Stimulated activated CD8-positive, alpha-beta memory T cell treated with anti-CD3 and anti-CD28 coated beads, Interleukin-4, amount 100 ng/mL, for 1 hour (primary cell): ENCODE results near the gene UNC45B.
"Not testable (repeated sequence)": the region's sequence is repeated elsewhere in the genome, so short reads cannot be mapped to it uniquely, and the experiment has no call there.

Experiments used
- DNase-seq, 2 donors: peaks; one replicate each; pipeline ENCODE4 v3.0.0-alpha.2; 2020; ENCODE audit warnings: low read depth in 2 of 2, low spot score in 1 of 2

Gene UNC45B

GRCh38 chr17:35147375-35147905 is at the start of gene UNC45B:
Gene UNC45B, plus strand, starts transcription at chr17:35147817. Its CDS starts 447 bp downstream, at chr17:35148264.
- DNase-seq, result no peak

GRCh38 chr17:35099908-35100307 is 47.7 kb upstream of the UNC45B start:
- DNase-seq, result no peak

- no peak for DNase-seq
These were observed 46.6 kb upstream of the UNC45B start for GRCh38 chr17:35101036-35101435.

- no peak for DNase-seq
These were observed 45.9 kb upstream of the UNC45B start for GRCh38 chr17:35101725-35102124.

- DNase-seq, result no peak
These were observed 44.3 kb upstream of the UNC45B start for GRCh38 chr17:35103271-35103670.

GRCh38 chr17:35104844-35105450 is 42.7 kb upstream of the UNC45B start:
- DNase-seq, result no peak

- DNase-seq, result not testable (repeated sequence)
These were observed 36.8 kb upstream of the UNC45B start for GRCh38 chr17:35110791-35111190.

- DNase-seq, result no peak
These were observed 30.8 kb upstream of the UNC45B start for GRCh38 chr17:35116845-35117244.

GRCh38 chr17:35117984-35118383 is 29.6 kb upstream of the UNC45B start:
- DNase-seq, result no peak

- DNase-seq, result peak; percentile 56 to 62
These were observed 28.0 kb upstream of the UNC45B start, which contains the start of gene RAD51D for GRCh38 chr17:35119370-35120165. Gene RAD51D, minus strand, starts transcription at chr17:35119860. Its CDS starts 247 bp downstream, at chr17:35119613.

- DNase-seq, result no peak
These were observed 26.3 kb upstream of the UNC45B start, which contains the start of gene FNDC8 for GRCh38 chr17:35121315-35121714. Gene FNDC8, plus strand, starts transcription at chr17:35121615. Its CDS starts 79 bp downstream, at chr17:35121694.

GRCh38 chr17:35127751-35128514 is 19.7 kb upstream of the UNC45B start:
- no peak for DNase-seq

- no peak for DNase-seq
These were observed 18.3 kb upstream of the UNC45B start for GRCh38 chr17:35129154-35129972.

- DNase-seq, result no peak
These were observed 17.7 kb upstream of the UNC45B start for GRCh38 chr17:35129973-35130351.

- no peak for DNase-seq
These were observed 17.2 kb upstream of the UNC45B start for GRCh38 chr17:35130392-35130791.

- no peak for DNase-seq
These were observed 15.5 kb upstream of the UNC45B start for GRCh38 chr17:35132099-35132498.

GRCh38 chr17:35132816-35133550 is 14.6 kb upstream of the UNC45B start:
- DNase-seq, result no peak

- no peak for DNase-seq
These were observed 12.3 kb upstream of the UNC45B start for GRCh38 chr17:35135322-35135721.

GRCh38 chr17:35138218-35138617 is 9.4 kb upstream of the UNC45B start:
- no peak for DNase-seq
